Erythroblast (primary cell): ENCODE results near the gene ARG1.

Experiments used
- GATA1 ChIP-seq: IDR thresholded peaks from 2 replicates; pipeline ENCODE4 v1.6.1; 2011; ENCODE audit warnings: low read depth, mild to moderate bottlenecking, control low read depth, low read length, moderate library complexity
- POLR2A ChIP-seq: IDR thresholded peaks from 2 replicates; pipeline ENCODE4 v1.6.1; 2011; ENCODE audit warnings: mild to moderate bottlenecking, low read length

GRCh38 chr6:131548441-131548840 lies 24.6 kb upstream of the ARG1 start:
- no peak for TF ChIP-seq POLR2A
- no peak for TF ChIP-seq GATA1
